ENCODE results near the gene LRRFIP1.

The LRRFIP1 gene

DNA sequence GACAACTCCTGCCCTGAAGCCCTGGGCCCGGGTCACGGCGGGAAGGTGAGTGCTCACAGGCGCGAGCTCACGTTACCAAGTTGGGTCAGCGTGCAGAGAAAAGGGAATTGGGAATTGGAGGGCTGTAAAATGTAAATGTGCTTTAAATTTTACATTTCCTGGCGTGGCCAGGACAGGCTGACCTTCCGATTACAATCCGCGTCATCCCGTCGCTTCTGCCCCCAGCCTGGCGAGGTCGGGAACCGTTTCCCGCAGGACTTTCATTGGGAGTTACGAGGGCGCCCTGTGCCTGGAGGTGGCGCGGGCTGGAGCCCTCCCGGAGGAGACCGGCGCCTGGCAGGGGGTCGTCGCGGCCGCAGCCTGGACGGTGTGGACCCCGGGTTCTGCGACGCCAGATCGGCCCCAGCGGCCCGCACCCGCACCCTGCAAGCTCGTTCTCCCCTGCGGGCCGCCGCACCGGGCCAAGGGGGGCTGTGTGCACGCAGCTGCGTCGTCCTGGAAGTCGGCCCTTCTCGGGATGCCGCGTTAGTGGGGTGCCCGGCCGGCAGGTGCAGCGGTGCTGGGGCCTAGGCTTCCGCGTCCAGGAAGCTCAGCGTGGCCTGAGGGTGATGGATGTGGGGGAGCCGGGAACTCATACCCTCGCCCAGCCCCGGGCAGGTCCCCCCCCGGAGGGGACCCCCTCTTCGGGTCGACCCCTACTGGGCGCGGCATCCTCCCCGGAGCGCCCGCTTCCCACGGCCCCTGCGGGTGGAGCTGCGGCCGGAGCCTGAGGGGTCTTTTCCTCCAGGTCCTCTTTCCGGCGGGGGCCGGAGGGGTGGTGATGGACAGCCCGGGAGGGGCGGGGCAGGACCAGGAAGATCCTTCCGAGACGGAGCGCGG lies 63.9 kb downstream of the LRRFIP1 start:
- DNase-seq, result no peak

DNA sequence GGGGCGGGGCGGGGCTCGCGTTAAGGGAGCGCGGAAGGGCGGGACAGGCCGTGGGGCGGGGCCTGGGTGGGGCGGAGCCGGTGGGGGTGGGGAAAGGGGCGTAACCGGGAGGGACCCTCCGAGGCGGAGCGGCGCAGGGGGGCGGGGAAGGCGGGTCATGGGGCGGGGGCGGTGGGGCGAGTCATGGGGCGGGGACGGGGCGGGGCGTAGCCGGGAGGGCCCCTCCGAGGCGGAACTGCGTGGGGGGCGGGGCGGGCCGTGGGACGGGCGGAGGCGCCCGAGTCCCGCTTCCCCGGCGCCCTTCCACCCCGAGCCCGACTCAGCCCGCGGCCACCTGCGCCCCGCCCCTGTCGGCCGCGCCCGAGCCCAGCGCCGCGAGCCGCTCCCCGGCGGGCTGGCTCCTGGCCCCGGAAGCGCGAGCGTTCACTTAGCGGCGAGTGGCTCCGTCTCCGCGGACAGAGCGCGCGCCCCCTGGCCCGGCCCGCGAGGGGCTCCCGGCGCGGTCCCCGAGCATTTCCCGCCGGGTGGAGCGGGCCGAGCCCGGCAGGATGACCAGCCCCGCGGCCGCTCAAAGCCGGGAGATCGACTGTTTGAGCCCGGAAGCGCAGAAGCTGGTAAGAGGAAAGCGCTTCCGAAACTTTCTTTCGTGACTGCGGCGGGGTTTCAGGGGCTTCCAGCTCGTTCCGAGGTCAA lies 64.7 kb downstream of the LRRFIP1 start:
- DNase-seq, result peak; percentile 88 to 94

DNA sequence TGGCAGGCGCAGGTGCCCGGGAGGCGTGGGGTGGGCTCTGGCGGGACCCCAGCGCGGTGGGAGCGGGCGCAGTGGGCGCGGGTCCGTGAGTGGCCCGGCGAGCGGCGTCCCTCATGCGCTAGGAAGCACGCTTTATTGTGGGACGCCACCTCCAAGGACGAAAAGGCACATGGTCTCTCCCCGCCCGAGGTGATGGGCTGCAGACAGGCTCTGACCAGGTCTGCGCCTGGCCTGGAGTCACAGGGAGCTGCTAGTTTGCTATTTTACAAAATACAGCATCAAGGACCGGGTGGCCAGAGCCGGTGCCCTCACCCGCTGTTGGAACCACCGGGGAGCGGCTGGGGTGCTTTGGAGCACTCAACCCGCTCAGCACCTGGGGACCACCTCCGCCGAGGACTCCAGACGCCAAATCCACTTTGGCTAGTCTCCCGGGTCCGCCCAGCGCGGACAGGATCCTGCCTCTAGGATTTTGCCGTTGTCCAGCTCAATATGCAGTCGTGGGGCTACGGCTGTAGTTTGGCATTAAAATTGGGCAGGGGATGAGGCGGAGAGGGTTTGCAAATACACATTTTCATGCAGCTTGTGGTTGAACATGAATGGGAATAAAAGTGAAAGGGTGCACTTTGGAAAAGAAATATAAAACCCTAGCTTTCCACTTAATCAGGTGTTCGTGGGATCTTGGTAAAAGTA lies 65.4 kb downstream of the LRRFIP1 start:
- DNase-seq, result peak in 1 of 2 experiments; percentile 31

DNA sequence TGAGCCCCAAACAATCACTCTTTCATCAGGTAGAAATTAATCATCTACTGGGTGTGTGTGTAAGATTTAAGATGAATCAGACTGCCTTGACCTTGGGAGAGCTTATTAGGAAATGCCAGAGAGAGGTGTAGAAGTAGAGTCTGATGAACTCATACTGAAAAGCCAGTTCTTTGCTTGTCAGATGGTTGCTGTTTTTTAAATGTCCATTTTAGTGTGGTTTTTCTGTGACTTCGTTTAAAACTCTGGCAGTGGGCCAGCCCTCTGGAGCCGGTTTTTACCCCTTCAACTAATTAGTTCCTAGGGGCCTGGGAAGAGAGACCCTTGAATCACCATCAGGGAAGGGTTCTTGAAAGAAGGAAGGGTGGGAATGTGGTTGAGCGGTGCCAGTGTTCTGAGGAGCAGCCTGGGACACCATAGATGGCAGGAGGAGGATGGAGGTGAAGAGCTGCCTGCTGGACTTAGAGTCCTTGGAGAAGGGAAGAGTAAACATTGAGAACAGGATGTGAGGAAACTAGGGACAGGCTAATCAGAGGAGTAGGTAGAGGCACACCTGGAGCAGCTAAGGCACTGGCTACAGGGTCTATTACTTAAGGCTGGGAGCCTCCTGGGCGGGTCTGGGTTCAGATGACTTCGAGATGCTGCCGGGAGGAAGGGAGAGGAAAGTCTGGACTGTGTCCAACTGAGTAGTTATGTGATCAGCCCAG lies 66.1 kb downstream of the LRRFIP1 start:
- peak; percentile 30 to 68 for DNase-seq

GRCh38 chr2:237694415-237695194 lies 67.2 kb downstream of the LRRFIP1 start:
- DNase-seq, result peak in 1 of 2 experiments; percentile 47

DNA sequence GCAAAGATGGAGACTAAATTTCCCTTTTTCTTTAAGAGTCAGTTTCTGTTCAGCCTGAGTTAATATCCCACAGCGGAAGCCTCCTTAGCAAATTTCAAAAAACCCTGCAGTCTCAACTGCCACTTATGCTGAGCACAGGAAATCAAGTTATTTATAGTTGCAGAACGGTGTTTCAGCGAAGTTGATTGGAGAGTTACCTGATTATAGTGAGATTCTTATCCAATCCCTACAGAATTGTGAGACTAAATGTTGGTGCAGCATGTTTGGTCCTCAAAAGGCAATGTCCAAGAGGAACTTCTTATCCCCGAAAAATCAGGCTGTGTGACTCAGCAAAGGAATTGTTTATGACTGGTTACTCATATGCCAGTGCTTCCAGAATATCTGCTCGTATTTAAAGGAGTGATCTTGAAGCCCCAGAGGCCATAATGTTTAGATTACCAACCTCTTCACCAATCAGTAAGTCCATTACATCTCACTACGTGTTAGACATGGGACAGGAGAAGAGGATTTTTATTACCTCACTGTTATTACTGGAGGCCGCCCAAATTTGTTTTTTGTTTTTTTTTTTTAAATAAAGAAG lies 67.9 kb downstream of the LRRFIP1 start:
- peak; percentile 69 to 93 for DNase-seq

- DNase-seq, result no peak
These were observed 69.1 kb downstream of the LRRFIP1 start for GRCh38 chr2:237696461-237696860.

- no peak for DNase-seq
These were observed 70.4 kb downstream of the LRRFIP1 start for GRCh38 chr2:237697586-237698357.

DNA sequence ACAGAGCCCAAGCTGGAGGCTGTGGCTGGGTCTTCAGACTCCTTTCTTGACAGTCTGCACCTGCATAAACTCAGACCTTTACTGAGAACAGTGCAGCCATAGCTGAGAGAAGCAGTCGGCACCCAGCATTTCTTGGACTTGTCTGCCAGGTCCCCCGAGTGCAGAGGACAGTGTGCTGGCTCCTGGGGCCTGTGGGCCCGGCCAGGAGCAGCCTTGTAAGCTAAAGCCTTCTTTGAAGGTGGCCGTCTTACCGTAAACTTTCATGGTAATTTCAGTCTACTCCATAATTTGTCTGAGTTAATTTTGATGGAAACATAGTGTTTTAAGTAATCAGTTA lies 70.9 kb downstream of the LRRFIP1 start:
- no peak for DNase-seq

DNA sequence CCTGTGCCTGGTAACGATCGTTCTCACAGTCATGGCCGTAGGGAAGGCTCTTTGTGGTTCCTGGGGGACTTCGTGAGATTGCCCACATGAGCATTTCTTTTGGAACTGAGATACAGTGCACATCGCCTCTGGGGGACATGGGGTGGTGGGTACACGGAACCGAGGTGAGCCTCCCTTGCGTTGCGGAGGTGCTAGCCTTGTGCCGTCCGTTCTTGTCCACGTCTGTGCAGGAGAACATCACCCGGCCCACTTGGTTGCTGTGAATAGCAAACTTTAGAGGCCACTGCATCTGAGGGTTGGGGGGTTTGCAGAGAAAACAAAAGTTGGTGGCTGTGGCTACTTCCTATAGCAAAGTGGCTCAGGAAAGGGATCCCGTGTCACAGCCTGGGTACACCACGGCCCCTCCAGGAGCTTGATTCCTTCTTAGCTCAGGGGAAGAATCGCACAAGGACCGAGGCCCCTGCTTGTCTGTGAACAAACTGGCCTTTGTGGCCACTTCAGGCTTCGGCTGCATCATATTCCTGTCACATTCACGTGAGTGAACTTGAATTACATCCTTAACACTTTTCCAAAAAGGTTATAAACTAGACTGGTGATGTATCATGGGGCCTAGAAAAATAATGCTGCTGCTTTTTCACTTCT lies 72.6 kb downstream of the LRRFIP1 start:
- DNase-seq, result no peak

- no peak for DNase-seq
These were observed 73.2 kb downstream of the LRRFIP1 start for GRCh38 chr2:237700512-237701032.

DNA sequence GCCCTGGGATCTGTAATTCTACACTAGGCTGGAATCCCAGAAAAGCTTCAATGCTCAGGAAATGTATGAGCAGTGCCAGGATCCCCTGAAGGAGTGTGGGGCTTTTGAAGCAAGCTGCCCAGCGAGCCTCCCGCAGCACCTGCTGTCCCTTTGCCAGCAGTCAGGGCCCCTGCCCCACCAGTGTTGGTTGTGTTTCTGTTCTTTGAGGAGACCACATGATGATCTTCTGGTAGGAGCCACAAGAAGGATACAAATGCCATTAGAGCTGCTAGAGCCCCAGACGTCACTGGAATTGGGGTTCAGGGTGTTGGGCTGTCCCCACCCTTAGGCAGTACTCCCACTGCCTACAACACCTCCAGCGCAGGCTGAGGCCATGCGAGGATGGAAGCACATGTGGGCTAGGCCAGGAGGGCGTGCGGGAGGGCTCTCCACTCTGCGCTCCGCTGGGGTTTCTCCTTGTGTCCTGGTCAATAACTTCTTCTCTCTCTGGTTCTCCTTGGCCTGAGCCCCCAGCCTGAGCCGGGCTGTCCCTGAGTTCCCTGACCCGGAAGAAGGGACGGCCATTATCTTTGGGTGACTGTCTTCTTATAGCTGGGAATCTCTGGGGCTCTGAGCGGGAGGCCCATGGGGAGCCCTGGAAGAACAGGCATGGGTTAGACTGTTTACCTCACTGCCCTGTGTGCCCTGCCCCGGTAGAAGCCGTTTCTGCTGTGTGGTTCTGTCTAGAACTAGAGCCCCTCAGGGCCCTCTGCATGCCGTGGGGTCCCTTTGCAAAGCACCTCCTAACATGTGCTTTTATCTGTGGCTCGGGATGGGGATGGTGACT lies 73.9 kb downstream of the LRRFIP1 start:
- no peak for DNase-seq

GRCh38 chr2:237701859-237702390 lies 74.5 kb downstream of the LRRFIP1 start:
- no peak for DNase-seq

GRCh38 chr2:237702441-237703391 lies 75.3 kb downstream of the LRRFIP1 start:
- DNase-seq, result peak in 1 of 2 experiments; percentile 46

- peak in 1 of 2 experiments; percentile 57 for DNase-seq
These were observed 77.4 kb downstream of the LRRFIP1 start for GRCh38 chr2:237704501-237705434.

GRCh38 chr2:237706257-237706656 lies 78.9 kb downstream of the LRRFIP1 start:
- DNase-seq, result no peak

DNA sequence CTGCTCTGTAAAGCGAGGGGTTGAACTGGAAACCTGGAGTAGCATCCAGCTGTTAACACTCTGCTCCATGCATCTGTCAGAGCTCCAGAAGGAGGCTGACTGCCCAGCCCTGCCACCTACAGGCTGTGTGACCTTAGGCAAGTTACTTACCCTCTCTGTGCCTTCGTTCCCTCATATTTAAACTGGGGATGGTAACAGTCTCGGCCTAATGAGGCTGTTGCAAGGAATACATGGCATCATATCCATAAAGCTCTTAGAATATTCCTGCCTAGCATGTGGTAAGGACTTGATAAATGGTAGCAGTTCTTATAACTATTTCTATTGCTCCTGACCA lies 80.6 kb downstream of the LRRFIP1 start:
- no peak for DNase-seq

All from SW 1271 (cell line).